G401.6 (cell line): ENCODE results near the gene TCTN1.
"Not testable (repeated sequence)": the region's sequence is repeated elsewhere in the genome, so short reads cannot be mapped to it uniquely, and the experiment has no call there.

ENCODE experiments used
- FAIRE-seq: peaks from 2 replicates; lab custom pipeline; 2012; peaks lifted over from hg19 to GRCh38; lab: Jason Lieb, UNC

TCTN1 gene

DNA sequence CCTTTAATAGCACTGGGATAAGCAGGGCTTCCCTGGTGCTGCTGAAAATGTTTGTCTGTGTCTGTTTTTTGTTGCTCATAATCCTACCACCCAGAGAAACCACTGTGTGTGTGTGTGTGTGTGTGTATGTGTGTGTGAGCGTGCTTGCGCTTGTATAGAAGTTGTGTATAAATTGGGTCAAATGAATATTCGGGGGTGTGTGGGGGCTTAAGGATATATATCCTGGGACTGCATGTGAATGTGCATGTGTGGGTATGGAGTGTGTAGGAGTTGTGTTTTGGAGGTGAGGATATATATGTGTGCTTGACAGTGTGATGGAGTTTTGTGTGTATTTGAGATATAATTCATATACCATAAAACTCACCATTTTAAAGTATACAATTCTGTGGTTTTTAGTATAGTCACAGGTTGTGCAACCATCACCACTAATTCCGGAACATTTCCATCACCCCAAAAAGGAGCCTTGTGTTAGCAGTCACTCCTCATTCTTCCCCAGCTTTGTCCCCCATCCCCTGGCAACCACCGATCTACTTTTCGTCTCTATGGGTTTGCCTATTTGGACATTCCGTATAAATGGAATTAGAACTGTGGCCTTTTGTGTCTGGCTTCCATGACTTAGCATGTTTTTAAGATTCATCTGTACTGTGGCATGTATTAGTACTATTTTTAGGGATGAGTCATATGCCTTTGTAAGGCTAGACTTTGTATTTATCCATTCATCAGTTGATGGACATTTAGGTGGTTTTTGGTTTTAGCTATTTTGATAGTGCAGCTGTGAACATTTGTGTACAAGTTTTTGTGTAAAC lies 25.6 kb downstream of the TCTN1 start:
- no peak for FAIRE-seq

DNA sequence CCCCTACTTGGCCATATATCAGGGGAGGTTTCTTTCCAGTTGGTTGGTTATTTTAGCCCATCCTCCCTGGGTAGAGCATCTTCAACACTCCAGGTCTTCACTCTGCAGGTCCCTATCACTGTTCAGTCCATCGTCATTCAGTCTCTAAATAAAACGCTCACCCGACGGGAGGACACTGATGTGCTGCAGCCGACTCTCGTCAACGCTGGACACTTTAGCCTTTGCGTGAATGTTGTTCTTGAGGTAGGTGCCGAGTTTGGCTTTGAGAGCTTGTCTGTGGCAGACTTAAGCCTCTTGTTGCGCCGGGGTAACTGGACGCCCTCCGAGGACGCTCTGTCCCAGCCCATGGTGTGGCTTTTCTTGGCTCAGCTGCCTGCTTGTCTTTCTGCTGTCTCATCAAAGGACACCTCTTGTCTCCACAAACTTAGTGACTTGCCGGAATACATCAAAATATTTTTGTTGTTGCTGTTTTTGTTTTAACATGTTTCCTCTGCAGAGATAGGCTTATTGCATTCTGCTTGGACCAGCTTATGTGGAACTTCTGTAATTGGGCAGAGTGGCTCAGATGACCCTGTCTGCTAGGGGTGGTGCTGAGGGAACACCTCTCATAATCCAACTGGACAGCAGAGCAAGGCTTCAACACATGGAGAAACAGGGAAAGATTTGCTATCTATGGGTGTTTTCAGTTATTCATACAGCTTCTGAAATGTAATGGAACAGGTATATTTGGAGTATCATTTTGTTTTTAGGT lies 26.5 kb downstream of the TCTN1 start:
- FAIRE-seq = no peak

DNA sequence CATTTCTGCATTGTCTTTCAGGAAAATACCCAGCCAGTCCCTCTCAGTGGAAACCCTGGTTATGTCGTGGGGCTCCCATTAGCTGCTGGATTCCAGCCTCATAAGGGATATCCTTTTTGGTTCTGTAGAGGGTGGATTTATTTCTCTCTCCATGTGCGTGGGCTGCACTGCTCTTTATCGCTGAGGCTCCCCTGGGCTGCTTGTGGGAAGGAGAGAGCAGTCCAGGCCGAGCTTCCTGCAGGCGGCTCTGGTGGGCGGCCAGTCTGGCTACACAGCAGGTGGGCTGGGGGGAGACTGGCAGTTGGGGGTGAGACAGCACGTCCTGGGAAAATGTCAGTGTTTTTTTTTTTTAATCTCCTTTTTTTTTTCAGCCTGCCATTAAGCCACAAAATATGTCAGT lies 27.6 kb downstream of the TCTN1 start:
- no peak for FAIRE-seq

DNA sequence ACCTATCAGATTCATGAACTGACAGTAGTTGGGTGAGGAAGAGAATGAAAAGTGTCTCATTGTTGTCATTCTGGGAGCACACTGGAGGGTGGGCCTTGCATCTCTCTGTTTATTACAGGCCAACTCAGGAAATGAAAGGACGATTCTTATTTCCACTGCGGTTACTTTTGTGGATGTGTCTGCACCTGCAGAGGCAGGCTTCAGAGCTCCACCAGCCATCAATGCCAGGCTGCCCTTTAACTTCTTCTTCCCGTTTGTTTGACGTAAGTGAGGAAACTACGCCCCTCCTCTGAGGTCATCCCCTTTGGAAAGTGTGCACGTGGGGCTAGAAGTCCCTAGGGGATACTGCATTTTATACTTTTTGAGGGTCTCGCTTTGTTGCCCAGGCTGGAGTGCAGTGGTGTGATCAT lies 33.7 kb downstream of the TCTN1 start:
- no peak for FAIRE-seq

DNA sequence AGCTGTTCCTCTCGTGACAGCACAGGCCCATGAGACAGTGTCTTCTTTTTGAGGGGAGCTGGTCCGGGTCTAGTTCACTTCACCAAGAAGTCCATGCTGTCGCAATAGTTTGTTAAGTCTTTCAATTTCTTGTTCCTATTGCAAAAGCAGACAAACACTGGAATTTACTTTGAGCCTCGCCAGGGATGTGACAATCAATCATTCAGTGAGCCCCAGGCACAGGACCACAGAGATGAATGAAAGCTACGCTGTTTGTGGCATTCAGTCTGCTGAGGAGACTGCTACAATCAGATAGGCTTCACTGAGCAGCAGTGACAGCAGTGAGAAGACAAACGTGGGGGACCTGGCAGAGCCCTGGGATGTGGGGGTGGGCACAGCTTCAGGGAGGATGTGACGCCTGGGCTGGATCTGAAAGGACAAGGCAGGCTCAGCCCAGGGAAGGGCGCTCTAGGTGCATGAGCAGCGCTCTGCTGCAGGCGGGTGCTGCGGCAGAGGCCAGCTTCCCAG lies 35.5 kb downstream of the TCTN1 start:
- no peak for FAIRE-seq

DNA sequence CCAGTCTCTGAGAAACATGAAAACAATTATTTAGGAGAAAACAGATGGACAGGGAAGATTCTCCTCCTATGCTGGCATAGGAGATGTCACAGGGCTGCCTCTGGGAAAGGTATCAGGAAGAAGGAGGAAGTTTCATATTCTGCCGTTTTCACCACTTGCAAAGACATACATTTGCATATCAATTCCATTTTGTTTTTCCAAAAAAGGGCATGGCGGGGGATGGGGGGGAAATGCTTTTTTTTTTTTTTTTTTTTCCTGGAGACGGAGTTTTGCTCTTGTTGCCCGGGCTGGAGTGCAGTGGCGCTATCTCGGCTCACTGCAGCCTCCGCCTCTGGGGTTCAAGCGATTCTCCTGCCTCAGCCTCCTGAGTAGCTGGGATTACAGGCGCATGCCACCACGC lies 40.3 kb downstream of the TCTN1 start:
- FAIRE-seq = not testable (repeated sequence)

DNA sequence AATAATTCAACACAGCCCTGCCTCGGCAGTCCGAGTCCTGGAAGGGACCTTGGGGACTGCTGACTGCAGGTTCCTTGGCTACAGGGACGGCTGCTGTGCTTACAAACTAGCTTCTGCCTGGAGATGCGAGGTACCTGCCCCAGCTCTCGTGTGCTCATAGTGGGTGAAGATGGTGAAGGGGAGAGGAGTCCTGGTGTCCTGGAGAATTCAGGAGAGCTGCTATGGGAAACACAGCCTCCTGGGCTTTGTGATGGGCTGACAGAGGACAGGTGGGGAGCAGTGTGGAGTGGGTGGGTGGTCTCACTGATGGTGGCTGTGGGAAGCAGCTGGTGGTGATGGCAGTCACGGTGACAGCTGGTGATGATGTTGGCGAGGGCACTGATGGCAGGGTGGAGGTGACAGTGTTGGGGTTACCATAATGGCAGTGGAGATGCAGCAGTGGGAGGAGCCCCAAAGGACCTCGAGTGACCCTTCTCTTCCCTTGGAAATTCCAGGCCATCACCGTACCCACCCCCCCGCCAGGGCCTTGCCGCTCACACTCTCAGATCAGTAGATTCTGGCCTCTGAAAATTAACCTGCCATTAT lies 42.2 kb downstream of the TCTN1 start:
- no peak for FAIRE-seq

DNA sequence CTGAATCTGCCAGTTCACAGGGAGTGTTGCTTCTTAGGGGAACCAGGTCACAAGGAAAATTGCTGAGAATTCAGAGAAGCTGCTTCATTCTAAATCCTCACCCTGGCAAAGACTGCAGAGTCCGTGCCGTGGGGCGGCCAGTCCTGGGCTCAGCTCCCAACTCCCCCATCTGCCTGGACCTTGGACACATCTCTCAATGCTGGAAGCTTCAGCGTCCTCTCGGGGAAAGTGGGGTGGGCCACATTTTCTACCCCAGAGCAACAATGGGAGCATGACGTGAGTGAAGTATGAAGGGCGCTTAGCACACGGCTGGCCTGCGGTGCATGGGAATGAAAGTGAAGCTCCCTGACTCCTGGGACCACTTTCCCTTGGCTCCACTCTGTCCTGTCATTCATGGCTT lies 43.8 kb downstream of the TCTN1 start:
- no peak for FAIRE-seq

DNA sequence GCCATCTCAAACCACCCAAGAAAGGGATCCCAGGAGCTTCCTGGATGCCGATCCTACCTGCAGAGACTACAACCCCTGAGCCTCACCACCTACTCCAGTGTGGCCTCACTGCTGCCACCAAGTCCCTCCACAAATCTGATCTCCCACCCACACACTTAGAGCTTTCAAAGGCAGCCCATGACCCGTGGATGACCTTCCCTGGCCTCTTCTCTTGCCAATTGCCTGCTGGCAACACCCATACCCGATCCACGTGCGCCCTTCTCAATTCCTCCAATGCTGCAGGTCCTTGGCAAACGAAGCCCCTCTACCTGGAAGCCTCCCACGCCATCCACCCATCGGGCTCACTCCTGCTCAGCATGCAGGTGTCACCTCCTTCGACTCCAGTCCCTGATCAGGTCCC lies 44.3 kb downstream of the TCTN1 start:
- FAIRE-seq = no peak

DNA sequence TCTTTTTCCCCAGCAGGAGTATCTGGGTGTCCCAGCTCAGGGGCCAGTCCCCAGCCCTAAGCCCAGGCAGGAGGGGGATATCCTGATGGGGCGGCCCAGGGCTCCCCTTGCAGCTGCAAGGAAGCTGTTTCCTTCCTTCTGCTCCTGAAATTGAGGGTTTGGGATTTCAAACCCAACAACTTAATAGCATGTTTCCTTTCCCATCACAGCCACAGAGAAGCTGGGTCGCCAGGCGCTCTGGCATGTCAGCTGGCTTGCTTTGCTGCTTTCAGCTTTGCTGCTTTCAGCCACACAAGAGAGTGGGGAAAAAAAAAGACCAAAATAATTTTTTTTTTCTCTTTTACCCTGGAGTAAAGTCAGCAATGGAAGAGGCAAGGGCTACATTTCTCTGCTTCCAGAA lies 44.9 kb downstream of the TCTN1 start:
- FAIRE-seq = no peak

DNA sequence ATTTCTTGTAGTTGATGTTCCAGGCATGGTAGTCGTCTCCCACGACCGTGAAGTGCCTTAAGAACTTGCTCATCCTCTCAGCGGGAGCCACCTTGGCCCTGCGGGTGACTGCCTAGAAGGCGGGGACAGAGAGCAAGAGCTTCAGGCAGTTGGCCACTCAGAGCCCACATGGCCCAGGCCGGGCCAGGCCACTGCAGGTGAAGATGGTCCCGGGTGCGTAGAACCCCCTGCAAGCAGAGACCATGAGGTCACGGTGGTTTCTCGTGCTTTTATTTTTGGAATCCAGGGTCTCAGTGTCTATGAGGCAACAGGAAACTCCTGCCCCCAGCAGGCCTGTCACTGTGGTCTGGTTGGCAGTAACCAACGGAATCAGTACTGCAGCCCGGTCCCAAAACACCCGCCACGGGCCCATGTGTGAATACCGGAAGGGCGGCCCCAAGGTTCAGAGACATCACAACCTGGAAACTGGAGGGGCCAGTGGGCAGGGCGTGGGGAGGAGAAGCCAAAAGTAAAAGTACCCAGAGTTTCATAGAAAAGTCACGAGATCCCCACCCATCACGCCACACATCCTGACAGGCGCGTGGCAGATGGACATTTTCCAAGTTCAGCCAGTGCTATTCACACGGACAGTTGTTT lies 47.5 kb downstream of the TCTN1 start:
- FAIRE-seq = no peak

DNA sequence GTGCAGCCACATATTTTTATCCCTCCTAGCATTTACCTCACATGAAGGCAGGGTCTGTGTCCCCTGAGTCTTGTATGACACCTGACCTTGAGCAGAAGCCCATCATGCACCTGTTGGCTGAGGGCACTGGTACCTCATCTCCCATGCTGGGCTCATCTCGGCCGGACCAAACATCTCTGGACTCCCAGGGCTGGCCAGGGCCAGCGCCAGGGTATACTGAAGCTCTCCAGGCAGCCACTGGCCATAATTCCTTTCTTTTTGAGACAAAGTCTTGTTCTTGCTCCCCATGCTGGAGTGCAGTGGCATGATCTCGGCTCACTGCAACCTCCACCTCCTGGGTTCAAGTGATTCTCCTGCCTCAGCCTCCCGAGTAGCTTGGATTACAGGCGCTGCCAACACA lies 53.0 kb downstream of the TCTN1 start:
- no peak for FAIRE-seq

DNA sequence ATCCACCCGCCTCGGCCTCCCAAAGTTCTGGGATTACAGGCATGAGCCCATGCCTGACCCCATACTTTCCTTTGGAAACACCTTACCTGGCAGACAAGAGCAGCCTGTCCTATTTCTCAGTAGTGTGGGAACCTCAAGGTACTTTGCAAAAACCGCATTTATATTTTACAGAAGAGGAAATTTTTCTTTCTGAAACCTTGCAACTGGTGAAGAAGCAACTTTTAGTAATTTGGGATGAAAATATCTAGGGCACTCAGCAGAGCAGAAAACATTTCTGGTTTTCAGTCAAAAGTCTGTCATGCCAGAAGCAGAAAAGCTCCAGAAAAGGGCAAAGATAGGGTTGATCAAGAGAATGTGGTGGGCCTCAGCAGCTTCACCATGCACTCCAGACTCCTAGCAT lies 53.7 kb downstream of the TCTN1 start:
- FAIRE-seq = no peak

DNA sequence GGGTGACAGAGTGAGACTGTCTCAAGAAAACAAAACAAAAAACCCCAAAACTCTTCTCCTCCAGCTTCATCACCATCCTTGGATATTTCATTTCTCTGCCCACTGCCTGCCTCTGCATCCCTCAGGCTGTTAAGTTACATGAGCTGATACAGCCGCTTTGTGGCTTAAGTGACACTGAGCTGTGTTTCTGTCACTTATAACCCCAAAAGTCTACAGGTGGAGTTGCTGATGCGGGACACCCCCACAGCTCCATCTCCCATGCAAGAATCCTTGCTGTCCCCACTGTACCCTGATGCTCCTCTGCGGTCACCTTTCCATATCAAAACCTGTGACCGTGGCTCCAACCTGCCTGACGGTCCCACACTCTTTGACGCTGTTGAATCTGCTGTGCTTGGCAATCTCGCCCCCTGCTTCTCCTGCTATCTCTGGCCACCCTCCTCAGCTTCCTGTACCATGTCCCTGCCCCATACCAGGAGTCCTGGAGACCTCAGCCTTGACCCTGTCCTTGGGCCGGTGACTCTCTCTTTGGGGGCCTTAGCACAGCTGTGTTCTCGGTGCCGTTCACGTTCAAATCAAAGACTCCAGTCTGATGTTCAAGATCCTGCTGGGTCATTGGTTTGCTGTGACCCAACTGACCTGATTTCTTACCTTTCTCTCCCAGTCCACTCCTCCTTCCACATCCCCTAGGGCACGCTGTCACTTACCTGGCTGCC lies 54.7 kb downstream of the TCTN1 start:
- no peak for FAIRE-seq

DNA sequence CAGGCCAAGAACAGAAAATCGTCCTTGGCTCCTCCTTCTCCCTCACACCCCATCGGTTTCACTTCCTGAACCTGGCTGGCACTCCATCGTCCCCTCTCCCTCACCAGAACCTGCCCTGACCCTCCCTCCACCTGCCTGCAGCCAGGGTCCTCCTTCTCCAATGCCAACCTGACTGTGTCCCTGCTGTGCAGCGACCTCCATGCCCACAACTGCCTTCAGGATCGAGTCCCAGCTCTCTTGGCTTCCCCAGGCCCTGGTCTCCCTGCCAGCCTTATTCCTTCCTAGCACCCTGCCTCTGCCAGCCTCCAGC lies 55.2 kb downstream of the TCTN1 start:
- no peak for FAIRE-seq

DNA sequence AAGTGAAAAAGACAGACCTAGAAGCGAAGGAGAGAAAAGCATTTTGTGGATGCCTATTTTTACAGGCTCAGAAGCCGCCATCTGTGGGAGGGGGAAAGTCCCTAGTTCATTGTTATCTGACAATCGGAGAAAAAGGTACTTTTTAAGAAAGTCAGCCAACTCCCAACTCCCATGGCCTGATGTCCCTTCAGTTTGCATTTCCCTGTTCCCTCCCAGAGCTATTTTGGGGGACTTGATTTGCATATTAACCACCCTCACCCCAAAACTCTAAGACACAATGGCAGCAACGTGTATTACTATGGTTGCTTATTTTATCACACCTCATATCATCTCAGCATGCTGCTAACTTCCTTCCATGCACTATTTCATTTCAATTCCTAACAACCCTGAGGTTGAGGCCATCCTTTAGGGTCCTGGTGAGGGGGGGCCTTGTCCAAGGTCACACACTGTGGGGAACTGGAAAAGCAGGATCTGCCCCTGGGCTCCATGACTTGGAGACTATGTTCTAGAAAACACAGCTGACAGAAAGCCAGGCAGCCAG lies 56.3 kb downstream of the TCTN1 start:
- no peak for FAIRE-seq

DNA sequence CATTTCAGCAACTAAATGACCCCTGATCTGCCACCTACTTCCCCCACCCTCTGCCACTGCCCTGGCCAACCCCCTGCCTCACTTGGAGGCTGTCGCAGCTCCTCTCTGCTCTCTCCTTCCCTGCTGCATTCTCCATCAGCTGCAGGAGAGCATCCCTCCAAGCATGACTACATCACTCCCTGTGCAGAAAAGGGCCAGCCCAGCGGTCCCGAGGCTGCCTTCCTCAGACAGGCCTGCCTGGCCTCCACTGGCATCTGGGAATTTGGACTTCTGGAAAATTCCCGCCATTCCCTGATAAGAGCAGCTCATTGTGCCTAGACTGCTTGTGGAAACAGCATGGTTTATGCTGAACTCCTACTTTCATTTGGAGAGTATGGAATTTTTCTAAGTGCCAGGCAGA lies 62.2 kb downstream of the TCTN1 start:
- no peak for FAIRE-seq

DNA sequence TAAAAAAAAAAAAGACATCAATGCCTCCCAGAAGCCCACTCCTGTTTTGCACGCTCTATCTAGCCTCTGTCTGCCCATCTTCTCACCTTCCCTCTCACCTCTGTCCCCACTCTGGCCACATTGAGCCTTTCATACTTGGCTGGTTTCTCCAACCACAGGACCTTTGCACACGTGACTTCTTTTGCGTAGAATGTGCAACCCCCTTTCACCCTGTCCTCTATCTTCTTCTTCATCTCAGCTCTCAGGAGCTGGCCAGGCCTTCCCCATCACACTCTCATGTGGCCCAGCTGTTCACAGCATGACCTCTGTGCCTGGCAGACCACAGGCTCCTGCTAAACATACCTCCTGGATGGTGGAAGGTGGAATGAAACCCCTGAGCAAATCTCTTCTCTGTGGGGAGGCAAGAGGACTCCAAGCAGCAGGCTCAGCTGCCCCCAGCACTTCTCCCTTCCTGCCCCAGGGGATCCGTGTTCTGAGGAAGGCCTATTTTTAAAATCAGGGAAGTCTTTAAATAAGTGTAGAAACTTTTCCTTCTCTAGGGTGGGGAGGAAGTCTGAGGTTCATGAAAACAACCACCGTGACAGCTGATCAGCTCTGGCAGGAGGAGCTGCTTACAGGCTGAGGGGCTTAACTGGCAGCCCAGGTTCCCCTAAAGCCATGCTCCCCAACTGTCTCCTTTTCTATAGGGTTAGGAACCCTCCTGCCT lies 63.4 kb downstream of the TCTN1 start:
- FAIRE-seq = no peak

DNA sequence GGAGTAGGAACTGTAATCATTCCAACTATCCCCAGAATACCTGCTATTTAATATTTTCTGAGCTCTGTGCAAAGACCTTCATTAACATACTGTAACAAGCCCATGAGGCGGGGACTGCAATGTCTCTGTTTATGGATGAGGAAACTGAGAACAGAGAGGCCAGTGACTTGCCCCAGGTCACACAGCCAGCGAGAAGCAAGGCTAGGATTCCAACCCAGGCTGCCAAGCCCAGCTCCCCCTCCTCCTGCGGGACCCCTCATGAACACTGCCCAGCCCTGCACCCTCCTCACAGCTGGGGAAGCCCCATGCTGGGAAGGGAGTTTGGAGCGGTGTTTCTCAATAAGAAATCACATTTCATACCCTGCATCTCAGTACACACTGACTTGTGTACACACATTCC lies 64.1 kb downstream of the TCTN1 start:
- FAIRE-seq = no peak

DNA sequence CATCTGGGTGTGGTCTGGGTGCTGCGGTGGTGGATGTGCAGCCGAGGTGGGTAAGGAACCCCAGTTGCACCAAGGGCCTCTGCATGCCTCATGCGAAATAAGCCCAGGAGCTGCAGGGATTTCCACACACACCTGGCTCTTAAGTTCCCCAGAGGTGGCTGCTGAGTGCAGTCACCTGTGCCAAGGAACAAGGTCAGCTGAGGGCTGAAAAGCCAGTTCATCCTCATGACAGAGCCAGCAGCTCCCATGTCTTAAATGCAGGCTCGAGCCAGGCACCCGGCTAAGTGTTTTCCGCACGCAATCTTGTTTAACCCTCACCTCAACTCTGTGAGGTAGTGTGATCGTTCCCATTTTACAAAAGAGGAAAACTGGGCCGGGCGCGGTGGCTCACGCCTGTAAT lies 65.3 kb downstream of the TCTN1 start:
- no peak for FAIRE-seq

DNA sequence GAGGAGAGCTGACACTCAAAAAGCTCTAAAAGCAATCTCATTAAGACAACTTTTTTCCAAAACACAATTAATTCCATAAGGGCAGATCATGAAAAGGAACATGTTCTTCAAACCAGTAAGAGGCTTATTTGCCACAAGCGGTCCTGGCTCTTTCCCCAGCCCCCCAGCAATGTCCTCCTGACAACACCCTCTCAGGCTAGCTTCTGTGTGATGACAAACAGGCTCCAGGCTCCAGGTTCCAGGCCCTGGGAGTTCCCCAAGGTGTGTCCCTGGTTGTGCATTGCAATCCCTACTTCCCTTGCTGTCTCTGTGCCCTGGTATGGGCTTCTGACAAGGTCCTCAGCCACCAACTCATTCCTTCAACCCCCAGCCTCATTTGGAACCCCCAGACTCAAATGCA lies 66.1 kb downstream of the TCTN1 start:
- no peak for FAIRE-seq
